Upper lobe of left lung (tissue), 6 donors: ENCODE data around the gene PIAS4. TPM values are rescaled to one million over a fixed set of nuclear protein-coding genes. Genes with fewer than 3 reads are reported as not detected.

Source experiments
- ATAC-seq, 2 donors: fragments of 200-7000 bp; cut with Tn5 transposase; one replicate each; pipeline ENCODE4 v1.9.1; 2022; ENCODE audit warnings: mild to moderate bottlenecking in 2 of 2, moderate library complexity in 2 of 2; ENCODE audit not compliant: low FRiP score in 2 of 2
- DNase-seq, 2 donors: peaks; one replicate each; pipeline ENCODE4 v3.0.0-alpha.2; 2019 to 2020
- H3K27ac ChIP-seq, 4 donors: fragments of 200-600 bp; sonication (generic); one replicate each; pipeline ENCODE4 v1.5.1; 2016 to 2019
- H3K27me3 ChIP-seq, 4 donors: fragments of 200-600 bp; sonication (generic); one replicate each; pipeline ENCODE4 v1.5.1; 2017 to 2019
- H3K36me3 ChIP-seq, 4 donors: fragments of 200-600 bp; sonication (generic); one replicate each; pipeline ENCODE4 v1.5.1; 2016 to 2019
- H3K4me1 ChIP-seq, 4 donors: fragments of 200-600 bp; sonication (generic); one replicate each; pipeline ENCODE4 v1.5.1; 2018 to 2019
- H3K4me3 ChIP-seq, 4 donors: fragments of 200-600 bp; sonication (generic); one replicate each; pipeline ENCODE4 v1.5.1; 2017 to 2019; ENCODE audit warnings: mild to moderate bottlenecking in 2 of 4, moderate library complexity in 1 of 4
- H3K9me3 ChIP-seq, 4 donors: fragments of 200-600 bp; sonication (generic); one replicate each; pipeline ENCODE4 v1.5.1; 2018 to 2019
- CTCF ChIP-seq, 6 experiments: fragments of 450-650 bp in 4 of 6; fragments of 200-600 bp in 2 of 6; sonication (generic) in 2 of 6; IDR thresholded peaks; one replicate each; pipeline ENCODE4 v1.5.1; 2016 to 2019; ENCODE audit warnings: antibody characterized with exemption in 6 of 6
- EP300 ChIP-seq, 4 donors: sonication (generic); formaldehyde crosslinking; IDR thresholded peaks; one replicate each; pipeline ENCODE4 v1.5.1; 2017; ENCODE audit warnings: antibody characterized with exemption in 4 of 4, control low read depth in 2 of 4
- POLR2A ChIP-seq, 4 donors: fragments of 450-650 bp; IDR thresholded peaks; one replicate each; pipeline ENCODE4 v1.5.1; 2016 to 2017; ENCODE audit warnings: antibody characterized with exemption in 4 of 4, mild to moderate bottlenecking in 2 of 4
- POLR2AphosphoS5 ChIP-seq, 2 donors: sonication (generic); formaldehyde crosslinking; IDR thresholded peaks; one replicate each; pipeline ENCODE4 v1.5.1; 2017; ENCODE audit warnings: antibody characterized with exemption in 2 of 2
- WGBS, 2 donors: methylation state at CpG; one replicate each; pipeline ENCODE4 v1.1.5; 2017 to 2018; 5-methylcytosine and 5-hydroxymethylcytosine counted together
- small RNA-seq, 4 donors: library from RNA; depleted of rRNA; stranded (forward); fragments of <200 nt; gene quantifications; one replicate each; pipeline ENCODE3, GENCODE V24; 2016
- total RNA-seq, 6 donors: library from RNA; depleted of rRNA in 4 of 6; stranded (reverse); fragments of >200 nt in 4 of 6; gene quantifications; one replicate each; pipeline versions ENCODE4 v1.1.0 to v1.2.1, GENCODE V29; 2016 to 2021
- donor health status: DM: no; HTN: no; CAD: no; lungs with moderate emphysema.
- donor health status: DM: no; HTN: yes; CAD: no; lungs with severe emphysema.

PIAS4 gene
- total RNA-seq, 6 donors from 2014 or later: 13.7 to 53.4 (median 21.9) TPM

GRCh38 chr19:4087787-4088679 lies 80.5 kb downstream of the PIAS4 start:
- DNase-seq (peak in 1 of 2 donors; percentile 59), ATAC-seq (no peak)
- Histone ChIP-seq H3K27me3 (no peaks in the 10 kb centered on the region), H3K4me1 (peaks cover 9 to 35% (median 16%) of the 10 kb centered on the region in 4 donors), H3K9me3 (no peaks in the 10 kb centered on the region), H3K4me3 (no peak overlapping the region), H3K36me3 (peaks cover 0 to 37% (median 19%) of the 10 kb centered on the region in 4 donors), H3K27ac (peak overlapping the region in 2 of 4 donors; percentile 11 to 39)
- TF ChIP-seq POLR2A (IDR thresholded peaks at IDR 0.05) (no peak), EP300 (IDR thresholded peaks at IDR 0.05) (no peak)
- 86 to 91% methylated on average over 26 to 27 of the region's 31 CpGs for WGBS, 2 donors

- peaks cover 3 to 27% (median 9%) of the 10 kb centered on the region in 4 donors for H3K4me1 ChIP-seq
- 32 to 39% methylated on average over 2 of the region's 2 CpGs for WGBS, 2 donors
- peak overlapping the region in 3 of 4 donors; percentile 63 to 80 (median 63) for H3K27ac ChIP-seq
- TF ChIP-seq CTCF (IDR thresholded peaks at IDR 0.05) (no peak), EP300 (IDR thresholded peaks at IDR 0.05) (no peak), POLR2AphosphoS5 (IDR thresholded peaks at IDR 0.05) (no peak), POLR2A (IDR thresholded peaks at IDR 0.05) (no peak)
- DNase-seq: no peak
- peak; percentile 22 to 28 for ATAC-seq
- H3K27me3 ChIP-seq: no peaks in the 10 kb centered on the region
- peak overlapping the region in 3 of 4 donors; percentile 7 to 33 (median 29) for H3K4me3 ChIP-seq
- H3K36me3 ChIP-seq: peaks cover 0 to 44% (median 24%) of the 10 kb centered on the region in 4 donors
- H3K9me3 ChIP-seq: no peaks in the 10 kb centered on the region
These were observed 81.4 kb downstream of the PIAS4 start for GRCh38 chr19:4088975-4089374.

Small RNA genes within 50 kb of the gene (small RNA-seq; reads per million reads assigned to genes)
- gene SNORD37: 9.9 to 27.7 (median 18.7) reads per million in 4 donors

Other genes starting within 250 kb of the PIAS4 start
- 10 to 100 TPM; 13.4 to 92.2 (median 21.6) TPM for gene APBA3, start 246.0 kb upstream of the PIAS4 start, total RNA-seq
- 10 to 100 TPM; 16.8 to 83.9 (median 65.5) TPM for gene MRPL54, start 245.1 kb upstream of the PIAS4 start, total RNA-seq
- gene RAX2, start 235.5 kb upstream of the PIAS4 start, total RNA-seq: not detected
- gene MATK, start 221.4 kb upstream of the PIAS4 start, total RNA-seq: 10 to 100 TPM in 5 of 6 donors, 1 to 10 TPM in 1; 9.6 to 20.1 (median 13.1) TPM
- gene ZFR2, start 138.7 kb upstream of the PIAS4 start, total RNA-seq: 1 to 10 TPM in 1 of 6 donors, under 1 TPM in 2, not detected in 3; 0.11 to 4.2 (median 0.30) TPM
- gene ATCAY, start 127.1 kb upstream of the PIAS4 start, total RNA-seq: not detected
- not detected for gene NMRK2, start 74.7 kb upstream of the PIAS4 start, total RNA-seq
- 100 to 1,000 TPM in 1 of 6 donors, 10 to 100 TPM in 5; 54.3 to 107 (median 80.6) TPM for gene DAPK3, start 36.6 kb upstream of the PIAS4 start, total RNA-seq
- 1,000 to 10,000 TPM; 1,167 to 2,562 (median 1,758) TPM for gene EEF2, start 22.3 kb upstream of the PIAS4 start, total RNA-seq
- gene ZBTB7A, start 59.2 kb downstream of the PIAS4 start, total RNA-seq: 100 to 1,000 TPM in 1 of 6 donors, 10 to 100 TPM in 5; 54.1 to 131 (median 72.6) TPM
- gene MAP2K2, start 116.4 kb downstream of the PIAS4 start, total RNA-seq: 100 to 1,000 TPM in 5 of 6 donors, 10 to 100 TPM in 1; 86.8 to 170 (median 134) TPM
- under 1 TPM in 1 of 6 donors, not detected in 5; 0.14 TPM for gene CREB3L3, start 145.9 kb downstream of the PIAS4 start, total RNA-seq
- gene SIRT6, start 174.8 kb downstream of the PIAS4 start, total RNA-seq: 10 to 100 TPM; 20.8 to 55.0 (median 27.8) TPM
- gene ANKRD24, start 175.0 kb downstream of the PIAS4 start, total RNA-seq: 10 to 100 TPM in 1 of 6 donors, 1 to 10 TPM in 3, under 1 TPM in 2; 0.46 to 10.5 (median 1.3) TPM
- 1 to 10 TPM; 1.7 to 7.4 (median 2.5) TPM for gene EBI3, start 221.8 kb downstream of the PIAS4 start, total RNA-seq
- gene YJU2, start 239.3 kb downstream of the PIAS4 start, total RNA-seq: 10 to 100 TPM; 18.8 to 36.6 (median 25.4) TPM